CD4-positive, alpha-beta T cell treated with Interleukin-12 subunit alpha and Interleukin-12 subunit beta, for 1 hour (primary cell): ENCODE data around the gene ZNF565.
A peak's percentile ranks its signal among the peaks of the same experiment; 100 is the strongest.
"Not testable (repeated sequence)": the region's sequence is repeated elsewhere in the genome, so short reads cannot be mapped to it uniquely, and the experiment has no call there.

Source experiments
- DNase-seq: peaks from one replicate; pipeline ENCODE4 v3.0.0-alpha.2; 2020

ZNF565 gene

DNA sequence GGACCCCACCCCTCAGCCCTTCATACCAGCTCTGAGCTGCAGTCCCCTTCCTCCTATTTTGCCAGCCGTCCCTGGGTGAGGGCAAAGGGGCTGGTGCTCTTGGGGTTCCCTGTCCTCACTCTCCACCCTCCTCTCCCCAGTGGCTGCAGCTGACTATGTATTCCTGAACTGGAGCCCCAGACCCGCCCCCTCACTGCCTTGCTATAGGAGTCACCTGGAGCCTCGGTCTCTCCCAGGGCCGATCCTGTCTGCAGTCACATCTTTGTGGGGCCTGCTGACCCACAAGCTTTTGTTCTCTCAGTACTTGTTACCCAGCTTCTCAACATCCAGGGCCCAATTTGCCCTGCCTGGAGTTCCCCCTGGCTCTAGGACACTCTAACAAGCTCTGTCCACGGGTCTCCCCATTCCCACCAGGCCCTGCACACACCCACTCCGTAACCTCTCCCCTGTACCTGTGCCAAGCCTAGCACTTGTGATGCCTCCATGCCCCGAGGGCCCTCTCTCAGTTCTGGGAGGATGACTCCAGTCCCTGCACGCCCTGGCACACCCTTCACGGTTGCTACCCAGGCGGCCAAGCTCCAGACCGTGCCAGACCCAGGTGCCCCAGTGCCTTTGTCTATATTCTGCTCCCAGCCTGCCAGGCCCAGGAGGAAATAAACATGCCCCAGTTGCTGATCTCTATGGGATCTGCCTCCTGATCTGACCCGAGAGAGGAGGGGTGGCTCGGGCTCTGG lies 64.6 kb downstream of the ZNF565 start:
- DNase-seq, result no peak

GRCh38 chr19:36144624-36145023 lies 69.8 kb downstream of the ZNF565 start:
- DNase-seq, result no peak

- DNase-seq, result no peak
Observed at GRCh38 chr19:36142496-36142895, 72.0 kb downstream of the ZNF565 start.

DNA sequence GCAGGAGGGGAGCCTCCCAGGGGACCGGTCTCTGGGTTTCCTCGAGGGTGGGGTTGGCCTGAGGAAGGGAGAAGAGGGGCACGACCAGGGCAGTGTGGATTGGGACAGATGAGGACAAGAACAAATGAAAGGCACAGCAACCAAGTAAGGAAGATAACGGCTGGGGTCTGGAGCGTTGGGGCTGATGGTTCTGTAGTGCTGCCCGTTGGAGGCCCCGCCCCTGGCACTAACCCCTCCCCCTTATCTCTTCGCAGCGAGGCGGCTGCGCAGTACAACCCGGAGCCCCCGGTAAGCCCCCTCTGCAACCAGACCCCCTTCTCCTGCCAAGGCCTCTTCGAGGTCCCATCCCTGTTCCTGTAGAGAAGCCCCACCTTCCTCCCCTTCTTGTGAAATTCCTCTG lies 72.4 kb downstream of the ZNF565 start:
- no peak for DNase-seq

DNA sequence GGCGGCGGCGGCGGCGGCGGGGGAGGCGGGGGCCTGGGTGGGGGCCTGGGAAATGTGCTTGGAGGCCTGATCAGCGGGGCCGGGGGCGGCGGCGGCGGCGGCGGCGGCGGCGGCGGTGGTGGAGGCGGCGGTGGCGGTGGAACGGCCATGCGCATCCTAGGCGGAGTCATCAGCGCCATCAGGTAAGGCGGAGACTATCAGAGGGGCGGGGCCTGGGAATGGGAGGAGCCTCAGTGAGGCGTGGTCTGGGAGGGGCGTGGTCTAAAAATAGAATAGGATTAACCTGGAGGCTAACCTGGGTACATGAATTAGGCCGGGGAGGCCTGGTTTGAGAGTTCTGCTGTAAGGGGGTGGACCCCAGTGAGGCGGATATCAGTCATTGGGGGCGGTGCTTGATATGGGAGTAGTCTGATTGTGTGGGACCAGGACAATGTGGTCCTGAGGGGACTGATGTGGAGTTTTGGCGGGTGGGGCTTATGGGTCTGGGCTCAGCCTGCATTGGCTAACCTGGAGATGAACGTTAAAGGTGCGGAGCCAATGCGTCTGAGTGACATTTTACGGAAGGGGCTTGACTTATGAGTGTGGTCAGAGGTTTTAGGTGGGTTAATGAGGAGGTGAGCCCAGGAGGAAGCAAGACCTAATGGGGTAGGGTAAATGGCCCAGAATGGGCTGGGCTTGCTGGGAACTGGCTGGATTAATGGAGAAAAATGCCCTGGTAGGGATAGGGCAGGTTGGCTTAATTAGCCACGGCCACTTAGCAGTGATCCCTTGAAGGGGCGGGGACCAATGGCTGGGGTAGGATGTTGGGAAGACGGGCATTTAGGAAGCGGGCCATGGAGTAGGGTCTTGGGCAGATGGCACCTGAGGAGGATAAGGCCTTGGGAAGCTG lies 73.2 kb downstream of the ZNF565 start:
- DNase-seq, result peak; percentile 93

DNA sequence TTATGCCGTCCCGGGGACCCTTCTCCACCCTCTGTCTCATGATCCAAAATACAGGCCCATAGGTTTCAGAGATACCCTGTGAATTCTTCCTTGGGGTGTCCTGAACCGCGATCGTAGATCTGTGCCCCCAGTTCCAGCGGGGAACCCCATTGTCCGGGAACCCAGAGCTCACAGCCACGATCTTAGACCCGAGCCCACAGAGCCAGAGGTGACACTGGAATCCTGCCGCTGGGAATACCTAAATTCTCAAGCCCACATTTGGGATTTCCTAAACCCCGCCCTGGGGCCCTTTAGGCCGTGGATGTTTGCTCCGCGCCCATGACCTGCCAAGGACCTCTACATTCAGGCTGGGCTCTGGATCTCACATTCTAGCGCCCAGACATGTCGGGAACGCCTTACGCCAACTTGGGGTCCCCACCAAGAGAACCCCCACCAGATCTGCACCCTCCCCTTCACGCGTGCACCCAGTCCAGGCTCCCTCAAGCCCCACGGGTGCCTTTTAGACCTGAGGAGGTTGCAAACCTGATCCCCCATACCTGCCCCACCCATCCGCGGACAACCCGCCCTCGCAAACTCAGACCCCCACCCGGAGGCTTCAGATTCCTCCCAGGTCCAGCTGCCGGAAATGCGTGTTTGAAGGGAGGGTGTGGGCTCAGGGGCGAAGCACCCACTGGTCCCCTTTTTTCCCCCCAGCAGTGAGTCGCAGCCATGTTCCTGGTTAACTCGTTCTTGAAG lies 74.0 kb downstream of the ZNF565 start:
- no peak for DNase-seq

- peak; percentile 94 for DNase-seq
Observed at GRCh38 chr19:36139473-36140303, 74.8 kb downstream of the ZNF565 start, which contains the start of gene CAPNS1. TSS of gene CAPNS1 (plus strand) at chr19:36140066. CDS start at chr19:36141012, 946 bp downstream.

GRCh38 chr19:36139120-36139472 lies 75.4 kb downstream of the ZNF565 start:
- DNase-seq, result no peak

DNA sequence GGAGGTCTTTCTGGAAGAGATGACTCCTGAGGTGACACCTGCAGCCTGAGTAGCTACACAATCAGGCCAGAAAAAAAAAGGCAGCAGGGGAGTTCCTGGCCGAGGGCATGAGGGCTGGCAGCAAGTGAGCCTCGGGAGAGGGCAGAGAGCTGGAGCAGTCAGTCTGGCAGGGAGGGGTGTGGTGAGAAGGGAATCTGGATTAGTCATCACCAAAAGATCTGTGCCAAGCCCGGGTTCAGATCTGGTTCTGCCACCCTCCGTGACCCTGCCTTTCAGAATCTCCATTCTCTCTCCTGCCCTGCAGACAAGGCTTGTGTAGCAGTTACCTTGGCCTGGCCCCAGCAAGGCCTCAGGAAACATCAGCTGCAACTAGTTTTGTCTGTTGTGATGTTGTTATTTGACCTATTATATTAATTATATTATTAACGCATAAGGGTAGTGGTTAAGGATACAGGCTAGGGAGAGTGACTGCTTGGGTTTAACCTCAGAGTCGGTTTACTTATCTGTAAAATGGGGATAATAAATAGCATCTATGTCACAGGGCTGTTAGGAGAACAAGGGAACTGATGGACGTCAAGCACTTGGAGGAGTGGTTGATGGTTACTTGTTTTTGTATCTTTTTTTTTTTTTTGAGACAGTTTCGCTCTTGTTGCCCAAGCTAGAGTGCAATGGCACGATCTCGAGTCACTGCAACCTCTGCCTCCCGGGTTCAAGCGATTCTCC lies 77.3 kb downstream of the ZNF565 start:
- DNase-seq, result no peak

GRCh38 chr19:36134867-36135266 lies 79.6 kb downstream of the ZNF565 start:
- not testable (repeated sequence) for DNase-seq
